ENCODE results near the gene FAM216A.
"Not testable (repeated sequence)": the region's sequence is repeated elsewhere in the genome, so short reads cannot be mapped to it uniquely, and the experiment has no call there.

Gene FAM216A, protein sequence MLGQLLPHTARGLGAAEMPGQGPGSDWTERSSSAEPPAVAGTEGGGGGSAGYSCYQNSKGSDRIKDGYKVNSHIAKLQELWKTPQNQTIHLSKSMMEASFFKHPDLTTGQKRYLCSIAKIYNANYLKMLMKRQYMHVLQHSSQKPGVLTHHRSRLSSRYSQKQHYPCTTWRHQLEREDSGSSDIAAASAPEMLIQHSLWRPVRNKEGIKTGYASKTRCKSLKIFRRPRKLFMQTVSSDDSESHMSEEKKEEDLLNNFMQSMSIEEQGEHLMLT

DNA sequence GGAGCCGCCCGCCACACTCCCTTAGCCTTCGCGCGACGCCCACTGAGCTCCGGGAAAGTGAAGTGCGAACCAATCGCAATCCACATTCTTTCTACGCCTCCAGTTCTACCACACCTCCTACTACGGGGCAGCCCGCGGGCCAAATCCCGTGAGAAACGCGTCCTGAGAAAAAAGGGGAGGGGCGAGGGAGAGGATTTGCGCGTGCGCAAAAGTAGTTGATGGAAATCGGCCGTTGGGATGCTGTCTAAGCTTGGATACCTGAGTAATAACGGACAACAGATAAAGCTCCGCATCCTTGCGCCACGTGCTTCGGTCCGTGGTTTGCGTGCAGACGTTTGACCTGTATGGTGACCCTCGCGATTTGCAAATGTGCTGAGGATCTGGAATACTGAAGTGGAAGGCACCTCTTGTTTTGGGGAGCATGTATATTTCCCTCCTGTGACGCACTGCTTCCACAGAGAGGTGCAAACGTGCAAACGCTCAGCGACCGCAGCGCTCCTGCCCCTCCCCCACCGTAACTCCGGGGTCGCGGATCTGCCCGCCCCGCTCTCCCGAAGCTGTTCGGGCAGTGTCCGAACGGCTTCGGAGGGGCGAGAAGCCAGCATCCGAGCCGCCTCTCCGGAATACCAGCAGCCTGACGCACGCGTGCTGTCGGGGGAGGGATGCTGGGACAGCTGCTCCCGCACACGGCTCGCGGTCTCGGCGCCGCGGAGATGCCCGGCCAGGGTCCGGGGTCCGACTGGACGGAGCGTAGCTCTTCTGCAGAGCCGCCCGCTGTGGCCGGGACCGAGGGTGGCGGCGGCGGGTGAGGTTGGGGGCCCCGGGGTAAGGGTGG, at the start of gene FAM216A, which contains the start of gene GPN3:
Gene FAM216A, plus strand, starts transcription at position 632 of the 835 bp plus-strand sequence. Its CDS starts 31 bp downstream, at position 663.
Gene GPN3, minus strand, starts transcription at position 44 of the 835 bp plus-strand sequence. CDS start 54 bp downstream, outside the sequence.
- in situ Hi-C loops (cut with MboI; ENCODE audit: low pct_unique_long_range_greater_than_20kb, low sequenced_read_pairs) = no loop called here
- peak; percentile 99 for DNase-seq

DNA sequence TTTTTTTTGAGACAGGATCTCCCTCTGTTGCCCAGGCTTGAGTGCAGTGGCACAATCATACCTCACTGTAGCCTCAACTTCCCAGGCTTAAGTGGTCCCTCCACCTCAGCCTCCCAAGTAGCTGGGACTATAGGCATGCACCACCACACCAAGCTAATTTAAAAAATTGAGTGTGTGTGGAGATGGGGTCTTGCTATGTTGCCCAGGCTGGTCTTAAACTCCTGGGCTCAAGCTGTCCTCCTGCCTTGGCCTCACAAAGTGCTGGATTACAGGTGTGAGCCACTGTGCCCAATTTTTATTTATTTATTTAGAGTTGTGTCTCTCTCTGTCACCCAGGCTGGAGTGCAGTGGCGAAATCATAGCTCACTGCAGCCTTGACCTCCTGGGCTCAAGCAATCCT, 48.0 kb upstream of the FAM216A start:
- in situ Hi-C loops (cut with MboI; ENCODE audit: low pct_unique_long_range_greater_than_20kb, low sequenced_read_pairs); DNase-seq: not testable (repeated sequence)

DNA sequence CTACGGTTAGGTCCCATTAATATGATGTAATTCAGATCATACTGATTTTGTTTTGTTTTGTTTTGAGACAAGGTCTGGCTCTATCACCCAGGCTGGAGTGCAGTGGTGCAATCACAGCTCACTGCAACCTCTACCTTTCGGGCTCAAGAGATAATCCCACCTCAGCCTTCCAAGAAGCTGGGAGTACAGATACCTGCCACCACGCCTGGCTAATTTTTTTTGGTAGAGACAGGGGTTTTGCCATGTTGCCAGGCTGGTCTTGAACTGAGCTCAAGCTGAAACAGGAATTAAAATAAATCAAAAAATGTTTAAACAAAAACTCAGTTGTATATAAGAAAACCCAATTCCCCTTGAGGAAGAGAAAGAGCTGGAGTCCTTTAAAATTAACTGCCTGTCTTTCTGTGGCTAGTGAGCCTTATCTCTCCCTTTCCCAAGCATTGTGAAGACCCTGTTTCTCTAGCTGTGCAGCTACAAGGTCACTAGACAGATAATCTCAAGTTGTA, 47.4 kb upstream of the FAM216A start:
- no peak for DNase-seq
- in situ Hi-C loops (cut with MboI; ENCODE audit: low pct_unique_long_range_greater_than_20kb, low sequenced_read_pairs) = no loop called here

GRCh38 chr12:110421701-110422100, 46.9 kb upstream of the FAM216A start:
- DNase-seq = no peak
- in situ Hi-C loops (cut with MboI; ENCODE audit: low pct_unique_long_range_greater_than_20kb, low sequenced_read_pairs) = no loop called here

GRCh38 chr12:110424237-110424636, 44.4 kb upstream of the FAM216A start:
- no peak for DNase-seq
- in situ Hi-C loops (cut with MboI; ENCODE audit: low pct_unique_long_range_greater_than_20kb, low sequenced_read_pairs) = no loop called here

GRCh38 chr12:110426406-110426805, 42.2 kb upstream of the FAM216A start:
- in situ Hi-C loops (cut with MboI; ENCODE audit: low pct_unique_long_range_greater_than_20kb, low sequenced_read_pairs) = no loop called here

GRCh38 chr12:110429676-110430075, 39.0 kb upstream of the FAM216A start:
- DNase-seq; in situ Hi-C loops (cut with MboI; ENCODE audit: low pct_unique_long_range_greater_than_20kb, low sequenced_read_pairs): not testable (repeated sequence)

More at GRCh38 chr12:110426406-110426805, 42.2 kb upstream of the FAM216A start:
- DNase-seq = no peak

GRCh38 chr12:110431957-110432587, 36.6 kb upstream of the FAM216A start:
- in situ Hi-C loops (cut with MboI; ENCODE audit: low pct_unique_long_range_greater_than_20kb, low sequenced_read_pairs) = no loop called here

GRCh38 chr12:110436231-110436630, 32.4 kb upstream of the FAM216A start:
- in situ Hi-C loops (cut with MboI; ENCODE audit: low pct_unique_long_range_greater_than_20kb, low sequenced_read_pairs) = no loop called here
- DNase-seq = no peak

More at GRCh38 chr12:110431957-110432587, 36.6 kb upstream of the FAM216A start:
- DNase-seq = no peak

- in situ Hi-C loops (cut with MboI; ENCODE audit: low pct_unique_long_range_greater_than_20kb, low sequenced_read_pairs) = no loop called here
Measured at GRCh38 chr12:110444455-110444854, 24.2 kb upstream of the FAM216A start.

GRCh38 chr12:110449799-110450497, 18.7 kb upstream of the FAM216A start, which contains the start of gene ARPC3:
ARPC3 (minus strand) TSS chr12:110450337; CDS start chr12:110450260, 77 bp downstream.
- in situ Hi-C loops (cut with MboI; ENCODE audit: low pct_unique_long_range_greater_than_20kb, low sequenced_read_pairs) = no loop called here

More at GRCh38 chr12:110444455-110444854, 24.2 kb upstream of the FAM216A start:
- no peak for DNase-seq

DNA sequence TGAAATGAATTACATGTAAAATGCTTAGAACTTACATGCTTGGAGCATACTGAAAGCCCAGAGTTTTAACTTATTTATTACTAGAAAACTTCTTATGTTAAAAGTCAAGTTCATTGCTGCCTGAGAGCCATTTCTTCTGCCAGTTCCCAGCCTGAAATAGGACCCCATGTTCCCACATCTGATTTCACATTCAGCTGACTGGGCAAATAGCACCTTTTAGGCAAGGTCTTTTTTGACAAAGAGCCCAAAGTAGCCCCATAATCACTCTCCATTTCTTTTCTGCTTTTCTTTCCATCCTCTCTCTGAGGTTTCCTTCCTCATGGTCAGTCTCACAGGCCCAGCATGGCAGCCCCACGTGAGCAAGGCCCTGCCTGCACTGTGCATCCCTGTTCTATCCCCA, 17.4 kb upstream of the FAM216A start:
- in situ Hi-C loops (cut with MboI; ENCODE audit: low pct_unique_long_range_greater_than_20kb, low sequenced_read_pairs) = no loop called here
- DNase-seq = no peak

More at GRCh38 chr12:110449799-110450497, 18.7 kb upstream of the FAM216A start, which contains the start of gene ARPC3:
- peak; percentile 98 for DNase-seq

GRCh38 chr12:110453569-110454296, 14.9 kb upstream of the FAM216A start:
- DNase-seq = no peak
- in situ Hi-C loops (cut with MboI; ENCODE audit: low pct_unique_long_range_greater_than_20kb, low sequenced_read_pairs) = no loop called here

DNA sequence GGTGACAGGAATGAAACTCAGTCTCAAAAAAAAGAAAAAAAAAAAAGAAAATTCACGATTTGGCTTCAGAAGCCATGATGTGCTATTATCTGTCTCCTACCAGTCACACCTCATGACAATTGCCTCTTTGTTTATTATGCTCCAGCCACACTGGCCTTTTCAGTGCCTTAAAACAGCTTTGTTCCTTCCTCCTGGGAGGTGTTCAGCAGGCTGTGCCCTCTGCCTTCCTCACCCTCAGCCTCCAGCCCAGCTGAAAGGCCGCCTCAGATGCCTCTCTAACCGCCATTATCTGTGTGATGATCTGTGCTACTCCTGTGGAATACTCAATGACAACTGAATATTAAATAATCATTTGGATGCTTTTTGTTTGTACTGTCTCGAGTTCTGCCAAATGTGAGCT, 9.9 kb upstream of the FAM216A start:
- DNase-seq = no peak
- in situ Hi-C loops (cut with MboI; ENCODE audit: low pct_unique_long_range_greater_than_20kb, low sequenced_read_pairs) = no loop called here

DNA sequence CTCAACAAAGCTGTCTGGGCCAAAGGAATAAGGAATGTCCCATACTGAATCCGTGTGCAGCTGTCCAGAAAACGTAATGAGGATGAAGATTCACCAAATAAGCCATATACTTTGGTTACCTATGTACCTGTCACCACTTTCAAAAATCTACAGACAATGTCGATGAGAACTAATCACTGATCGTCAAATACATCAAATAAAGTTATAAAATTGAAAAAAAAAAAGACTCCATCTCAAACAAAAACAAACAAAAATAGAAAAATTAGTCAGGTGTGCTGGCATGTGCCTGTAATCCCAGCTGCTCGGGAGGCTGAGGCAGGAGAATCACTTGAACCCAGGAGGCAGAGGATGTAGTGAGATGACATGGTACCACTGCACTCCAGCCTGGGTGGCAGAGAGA, 7.5 kb upstream of the FAM216A start:
- in situ Hi-C loops (cut with MboI; ENCODE audit: low pct_unique_long_range_greater_than_20kb, low sequenced_read_pairs); DNase-seq: not testable (repeated sequence)

DNA sequence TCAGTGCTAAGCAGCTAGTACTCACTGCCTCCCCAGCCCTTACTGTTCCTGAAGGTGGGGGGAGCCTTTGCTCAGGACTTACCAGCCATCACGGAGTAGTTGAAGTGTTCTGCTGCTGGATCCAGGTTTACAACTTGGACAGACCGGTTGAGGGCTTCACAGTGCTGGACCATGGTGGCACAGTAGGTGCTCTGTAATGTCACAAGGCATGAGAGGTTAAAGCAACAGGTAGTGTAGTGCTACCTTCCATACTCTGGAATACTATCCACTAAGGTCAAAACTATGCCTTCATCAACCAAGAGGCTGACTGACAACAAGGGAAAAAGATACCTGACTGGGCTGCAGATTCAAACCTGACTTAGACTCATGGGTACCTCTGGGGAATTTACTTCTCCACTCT, 3.6 kb upstream of the FAM216A start:
- DNase-seq = no peak
- in situ Hi-C loops (cut with MboI; ENCODE audit: low pct_unique_long_range_greater_than_20kb, low sequenced_read_pairs) = no loop called here

DNA sequence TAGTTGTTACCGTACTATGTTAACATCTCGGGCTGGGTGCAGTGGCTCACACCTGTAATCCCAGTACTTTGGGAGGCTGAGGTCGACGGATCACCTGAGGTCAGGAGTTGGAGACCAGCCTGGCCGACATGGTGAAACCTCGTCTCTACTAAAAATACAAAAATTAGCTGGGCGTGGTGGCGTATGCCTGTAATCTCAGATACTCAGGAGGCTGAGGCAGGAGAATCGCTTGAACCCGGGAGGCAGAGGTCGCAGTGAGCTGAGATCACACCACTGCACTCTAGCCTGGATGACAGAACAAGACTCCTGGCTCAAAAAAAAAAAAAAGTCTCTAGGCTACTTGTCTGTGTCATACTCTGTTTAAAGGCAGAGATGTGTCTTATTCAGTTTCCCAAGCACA, 2.9 kb upstream of the FAM216A start:
- in situ Hi-C loops (cut with MboI; ENCODE audit: low pct_unique_long_range_greater_than_20kb, low sequenced_read_pairs) = not testable (repeated sequence)

DNA sequence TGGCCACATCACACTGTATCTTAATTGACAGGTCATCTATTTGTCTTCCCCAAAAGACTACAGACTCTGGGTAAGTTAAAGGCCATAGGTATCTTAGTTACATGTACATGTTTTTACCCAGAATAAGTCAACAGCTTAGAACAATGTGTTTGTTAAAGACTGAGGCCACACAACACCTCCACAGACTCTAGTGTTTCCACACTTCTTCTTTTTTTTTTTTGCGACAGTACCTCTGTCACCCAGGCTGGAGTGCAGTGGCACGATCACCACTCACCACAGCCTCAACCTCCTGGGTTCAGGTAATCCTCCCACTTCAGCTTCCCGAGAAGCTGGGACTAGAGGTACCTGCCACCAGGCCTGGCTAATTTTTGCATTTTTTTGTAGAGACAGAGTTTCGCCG, 1.9 kb upstream of the FAM216A start:
- DNase-seq = peak; percentile 44
- in situ Hi-C loops (cut with MboI; ENCODE audit: low pct_unique_long_range_greater_than_20kb, low sequenced_read_pairs) = no loop called here

More for the DNA sequence above, 2.9 kb upstream of the FAM216A start:
- not testable (repeated sequence) for DNase-seq
